ENCODE data around the gene LRRC63.
"Not testable (repeated sequence)": the region's sequence is repeated elsewhere in the genome, so short reads cannot be mapped to it uniquely, and the experiment has no call there.

Gene LRRC63

DNA sequence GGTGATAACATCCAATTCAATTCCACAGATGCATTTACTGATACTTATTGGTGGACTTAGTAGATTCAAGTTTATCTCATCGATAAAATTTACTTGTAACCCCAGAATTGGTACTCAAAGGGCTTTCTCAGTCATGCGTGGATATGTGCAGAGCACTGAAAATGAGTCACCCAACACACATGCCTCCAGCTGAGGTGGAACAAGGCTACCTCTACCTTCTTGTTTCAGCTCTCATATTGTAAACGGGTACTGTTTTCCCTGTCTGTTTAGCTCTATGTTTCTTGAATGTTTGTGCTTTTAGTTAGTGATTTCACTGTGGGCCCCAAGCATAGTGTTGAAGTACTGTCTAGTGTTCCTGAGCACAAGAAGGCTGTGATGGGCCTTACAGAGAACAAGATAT is 1.5 kb downstream of the LRRC63 start:
- in situ Hi-C loops (cut with MboI; ENCODE audit: low sequenced_read_pairs, unreplicated experiment) = no loop called here
- DNase-seq (ENCODE audit: low spot score) = no peak
- TF ChIP-seq, protein P1, sequence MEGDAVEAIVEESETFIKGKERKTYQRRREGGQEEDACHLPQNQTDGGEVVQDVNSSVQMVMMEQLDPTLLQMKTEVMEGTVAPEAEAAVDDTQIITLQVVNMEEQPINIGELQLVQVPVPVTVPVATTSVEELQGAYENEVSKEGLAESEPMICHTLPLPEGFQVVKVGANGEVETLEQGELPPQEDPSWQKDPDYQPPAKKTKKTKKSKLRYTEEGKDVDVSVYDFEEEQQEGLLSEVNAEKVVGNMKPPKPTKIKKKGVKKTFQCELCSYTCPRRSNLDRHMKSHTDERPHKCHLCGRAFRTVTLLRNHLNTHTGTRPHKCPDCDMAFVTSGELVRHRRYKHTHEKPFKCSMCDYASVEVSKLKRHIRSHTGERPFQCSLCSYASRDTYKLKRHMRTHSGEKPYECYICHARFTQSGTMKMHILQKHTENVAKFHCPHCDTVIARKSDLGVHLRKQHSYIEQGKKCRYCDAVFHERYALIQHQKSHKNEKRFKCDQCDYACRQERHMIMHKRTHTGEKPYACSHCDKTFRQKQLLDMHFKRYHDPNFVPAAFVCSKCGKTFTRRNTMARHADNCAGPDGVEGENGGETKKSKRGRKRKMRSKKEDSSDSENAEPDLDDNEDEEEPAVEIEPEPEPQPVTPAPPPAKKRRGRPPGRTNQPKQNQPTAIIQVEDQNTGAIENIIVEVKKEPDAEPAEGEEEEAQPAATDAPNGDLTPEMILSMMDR (IDR thresholded peaks at IDR 0.05; ENCODE audit: borderline replicate concordance, control extremely low read depth, extremely low read depth, insufficient read depth, missing control alignments) = no peak

DNA sequence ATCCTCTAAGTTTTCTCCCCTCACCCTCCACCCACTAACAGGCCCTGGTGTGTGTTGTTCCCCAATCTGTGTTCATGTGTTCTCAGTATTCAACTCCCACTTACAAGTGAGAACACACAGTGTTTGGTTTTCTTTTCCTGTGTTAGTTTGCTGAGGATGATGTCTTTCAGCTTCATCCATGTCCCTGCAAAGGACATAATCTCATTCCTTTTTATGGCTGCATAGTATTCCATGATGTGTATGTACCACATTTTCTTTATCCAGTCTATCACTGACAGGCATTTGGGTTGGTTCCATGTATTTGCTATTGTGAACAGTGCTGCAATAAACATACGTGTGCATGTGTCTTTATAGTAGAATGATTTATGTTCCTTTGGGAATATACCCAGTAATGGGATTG is 3.0 kb downstream of the LRRC63 start:
- DNase-seq (ENCODE audit: low spot score); in situ Hi-C loops (cut with MboI; ENCODE audit: low sequenced_read_pairs, unreplicated experiment): not testable (repeated sequence)

DNA sequence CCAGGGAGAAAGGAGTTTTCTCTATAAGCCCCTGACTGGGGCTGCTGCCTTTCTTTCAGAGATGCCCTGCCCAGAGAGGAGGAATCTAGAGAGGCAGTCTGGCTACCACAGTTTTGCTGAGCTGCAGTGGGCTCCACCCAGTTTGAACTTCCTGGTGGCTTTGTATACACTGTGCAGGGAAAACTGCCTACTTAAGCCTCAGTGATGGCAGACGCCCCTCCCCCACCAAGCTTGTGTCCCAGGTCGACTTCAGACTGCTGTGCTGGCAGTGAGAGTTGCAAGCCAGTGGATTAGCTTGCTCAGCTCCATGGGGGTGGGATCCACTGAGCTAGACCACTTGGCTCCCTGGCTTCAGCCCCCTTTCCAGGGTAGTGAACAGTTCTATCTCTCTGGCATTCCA is 8.5 kb downstream of the LRRC63 start:
- DNase-seq (ENCODE audit: low spot score); in situ Hi-C loops (cut with MboI; ENCODE audit: low sequenced_read_pairs, unreplicated experiment): not testable (repeated sequence)

DNA sequence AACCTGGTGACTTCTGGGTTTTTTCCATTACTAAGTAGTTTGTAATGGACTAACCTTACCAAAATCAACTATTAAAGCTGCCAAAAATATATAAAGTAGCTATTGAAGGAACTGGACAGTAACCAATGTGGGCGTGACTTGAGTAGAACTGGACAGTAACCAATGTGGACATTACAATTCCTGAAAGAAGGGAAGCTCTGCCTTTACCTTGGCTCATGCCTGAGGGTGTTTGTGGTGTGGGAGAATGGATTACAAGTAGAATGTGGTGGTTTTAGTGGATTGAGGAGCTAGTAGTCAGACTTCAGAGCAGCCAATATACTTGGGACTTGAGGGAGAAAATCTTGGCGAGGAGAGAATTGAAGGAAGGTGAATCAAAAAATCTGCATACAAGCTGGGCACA is 17.5 kb downstream of the LRRC63 start:
- TF ChIP-seq, protein P1 (IDR thresholded peaks at IDR 0.05; ENCODE audit: borderline replicate concordance, control extremely low read depth, extremely low read depth, insufficient read depth, missing control alignments) = no peak
- no peak for DNase-seq (ENCODE audit: low spot score)
- in situ Hi-C loops (cut with MboI; ENCODE audit: low sequenced_read_pairs, unreplicated experiment) = no loop called here

DNA sequence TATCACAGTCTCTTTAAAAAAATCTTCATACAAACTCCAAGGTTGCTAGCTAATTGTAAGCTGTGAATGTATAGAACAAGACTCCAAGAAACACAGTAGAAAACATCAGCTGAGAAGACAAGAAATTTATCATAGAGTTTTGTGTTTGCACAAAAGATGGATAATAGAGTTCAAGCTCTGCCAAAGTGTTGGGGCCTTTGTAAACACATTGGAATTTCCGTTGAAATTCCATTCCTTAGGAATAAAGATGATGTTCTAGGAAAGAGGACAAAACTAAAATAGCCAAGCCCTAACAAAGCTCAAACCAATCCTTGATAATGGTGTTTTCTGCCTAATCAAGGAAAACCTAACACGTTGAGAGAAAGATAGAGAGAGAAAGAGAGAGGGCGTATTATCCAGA is 20.6 kb downstream of the LRRC63 start:
- TF ChIP-seq, protein P1 (IDR thresholded peaks at IDR 0.05; ENCODE audit: borderline replicate concordance, control extremely low read depth, extremely low read depth, insufficient read depth, missing control alignments) = no peak
- in situ Hi-C loops (cut with MboI; ENCODE audit: low sequenced_read_pairs, unreplicated experiment) = no loop called here
- DNase-seq (ENCODE audit: low spot score) = no peak

DNA sequence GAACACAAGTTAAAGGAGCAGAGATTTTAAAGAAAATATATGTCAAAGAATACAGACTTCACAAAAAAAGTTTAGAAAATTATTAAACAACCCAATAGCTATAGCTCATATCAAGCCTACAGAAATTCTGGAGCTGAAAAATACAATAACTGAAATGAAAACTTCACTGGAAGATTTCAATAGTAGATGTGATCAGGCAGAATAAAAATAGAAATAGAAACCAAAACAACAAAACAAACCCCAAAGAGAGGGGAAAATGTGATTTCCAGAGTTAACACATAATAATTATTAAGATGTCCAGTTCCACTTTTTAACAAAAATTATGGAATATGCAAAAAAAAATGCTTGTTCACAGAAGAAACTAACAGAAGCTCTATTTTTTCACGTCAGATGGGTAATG is 23.6 kb downstream of the LRRC63 start:
- in situ Hi-C loops (cut with MboI; ENCODE audit: low sequenced_read_pairs, unreplicated experiment) = no loop called here
- no peak for DNase-seq (ENCODE audit: low spot score)
- TF ChIP-seq, protein P1 (IDR thresholded peaks at IDR 0.05; ENCODE audit: borderline replicate concordance, control extremely low read depth, extremely low read depth, insufficient read depth, missing control alignments) = no peak

DNA sequence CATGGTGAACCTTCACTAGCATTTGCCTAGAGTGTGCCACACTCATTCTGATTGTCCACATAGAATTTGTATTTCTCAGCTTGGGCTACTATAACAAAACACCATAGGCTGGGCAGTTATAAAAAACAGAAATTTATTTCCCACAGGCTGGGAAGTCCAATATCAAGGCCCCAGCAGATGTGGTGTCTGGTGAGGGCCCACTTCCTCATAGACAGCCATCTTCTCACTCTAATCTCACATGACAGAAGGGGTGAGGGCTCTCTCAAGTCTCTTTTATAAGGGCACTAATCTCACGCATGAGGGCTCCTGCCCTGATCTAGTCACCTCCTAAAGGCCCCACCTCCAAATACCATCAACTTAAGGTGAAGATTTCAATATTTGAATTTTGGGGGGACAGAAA is 53.6 kb downstream of the LRRC63 start:
- no peak for DNase-seq (ENCODE audit: low spot score)
- TF ChIP-seq, protein P1 (IDR thresholded peaks at IDR 0.05; ENCODE audit: borderline replicate concordance, control extremely low read depth, extremely low read depth, insufficient read depth, missing control alignments) = no peak
- in situ Hi-C loops (cut with MboI; ENCODE audit: low sequenced_read_pairs, unreplicated experiment) = no loop called here

DNA sequence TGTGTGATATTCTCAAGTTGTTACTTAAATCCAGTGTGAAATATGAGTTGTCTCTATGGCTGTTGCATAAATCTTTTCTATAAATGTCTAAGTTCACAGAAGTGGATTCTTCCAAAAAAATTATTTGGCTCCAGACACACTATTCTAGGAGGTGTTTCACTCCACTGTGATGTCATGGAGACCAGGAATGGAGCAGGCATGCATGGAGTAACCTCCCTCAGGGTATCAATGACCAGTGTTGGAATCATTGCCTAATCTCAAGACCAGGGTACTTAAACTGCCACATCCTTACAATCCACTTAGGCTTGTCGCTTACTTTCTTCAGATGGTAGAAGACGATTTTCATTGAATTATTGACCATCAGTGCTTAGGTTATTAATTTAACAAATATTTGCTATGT is 55.4 kb downstream of the LRRC63 start:
- TF ChIP-seq, protein P1 (IDR thresholded peaks at IDR 0.05; ENCODE audit: borderline replicate concordance, control extremely low read depth, extremely low read depth, insufficient read depth, missing control alignments) = no peak
- no peak for DNase-seq (ENCODE audit: low spot score)
- in situ Hi-C loops (cut with MboI; ENCODE audit: low sequenced_read_pairs, unreplicated experiment) = no loop called here
